Neural crest cell (in vitro differentiated cells): ENCODE measurements around the gene DYNC1I1. TPM values are rescaled to one million over a fixed set of nuclear protein-coding genes. Genes with fewer than 3 reads are reported as not detected.

ENCODE experiments used
- DNase-seq: peaks from one replicate; pipeline ENCODE4 v3.0.0; 2021; ENCODE audit warnings: low read depth, mixed read lengths, low spot score
- H3K27ac Mint-ChIP-seq: one replicate; pipeline ENCODE4 v1.8.0; 2021; ENCODE audit warnings: mild to moderate bottlenecking, mixed read lengths; ENCODE audit not compliant: unreplicated experiment
- H3K27me3 Mint-ChIP-seq: 2 replicates; pipeline ENCODE4 v1.8.0; 2021; ENCODE audit warnings: low read depth, mild to moderate bottlenecking, mixed read lengths
- H3K36me3 Mint-ChIP-seq: 2 replicates; pipeline ENCODE4 v1.8.0; 2021; ENCODE audit warnings: low read depth, mild to moderate bottlenecking, mixed read lengths
- H3K4me1 Mint-ChIP-seq: 2 replicates; pipeline ENCODE4 v1.8.0; 2021; ENCODE audit warnings: mixed read lengths
- H3K4me3 Mint-ChIP-seq: one replicate; pipeline ENCODE4 v1.8.0; 2021; ENCODE audit warnings: mild to moderate bottlenecking, mixed read lengths
- H3K9me3 Mint-ChIP-seq: 2 replicates; pipeline ENCODE4 v1.8.0; 2021; ENCODE audit warnings: mixed read lengths
- CTCF ChIP-seq: fragments of 200-600 bp; sonication (generic); conservative IDR thresholded peaks from 2 replicates; pipeline ENCODE4 v1.5.0; 2021; ENCODE audit warnings: antibody characterized with exemption, mild to moderate bottlenecking
- total RNA-seq: library from RNA; stranded (reverse); gene quantifications from 2 replicates; pipeline ENCODE4 v1.2.1, GENCODE V29; 2021

DYNC1I1 gene
- total RNA-seq, 1 donor from 2014 or later = 0.79 TPM

DNA sequence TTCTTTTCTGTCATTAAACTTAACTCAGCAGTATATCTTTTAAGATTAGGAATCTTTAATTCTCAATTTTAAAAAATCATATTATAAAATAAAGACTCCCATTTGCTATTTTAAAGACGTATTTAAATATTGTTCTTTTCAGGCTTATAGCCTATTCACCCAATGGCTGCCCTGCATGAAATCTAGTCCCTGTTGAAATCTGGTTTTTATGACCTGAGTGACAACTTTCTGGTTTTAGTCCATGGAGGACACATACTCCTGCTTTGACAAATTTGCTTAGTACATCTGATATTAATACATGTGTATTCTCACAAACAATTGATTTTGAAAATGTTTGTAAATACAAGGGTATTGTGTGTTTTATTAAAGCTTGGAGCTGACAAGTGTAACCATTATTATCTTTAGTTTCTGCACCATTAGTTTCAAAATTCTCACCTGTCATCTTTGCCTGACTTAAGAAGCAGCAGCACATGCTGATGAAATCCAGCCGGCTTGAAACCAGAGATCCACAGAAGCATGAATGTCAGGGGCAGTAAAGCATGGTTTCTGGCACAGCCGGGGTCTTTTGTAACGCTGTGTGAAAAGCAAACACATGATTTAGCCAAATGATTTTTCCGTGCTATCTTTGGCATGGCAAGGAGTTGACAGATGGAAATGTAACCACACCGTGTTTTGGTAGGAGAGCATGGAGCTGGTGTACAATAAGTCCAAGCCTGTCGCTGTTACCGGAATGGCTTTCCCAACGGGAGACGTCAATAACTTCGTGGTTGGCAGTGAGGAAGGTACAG, 262.8 kb downstream of the DYNC1I1 start:
- no peak for DNase-seq
- Mint-ChIP-seq H3K4me1 (no peaks in the 10 kb centered on the region), H3K9me3 (no peaks in the 10 kb centered on the region), H3K27me3 (peaks cover 11% of the 10 kb centered on the region), H3K36me3 (no peaks in the 10 kb centered on the region), H3K4me3 (no peak overlapping the region), H3K27ac (no peak overlapping the region)
- no peak for TF ChIP-seq CTCF

DNA sequence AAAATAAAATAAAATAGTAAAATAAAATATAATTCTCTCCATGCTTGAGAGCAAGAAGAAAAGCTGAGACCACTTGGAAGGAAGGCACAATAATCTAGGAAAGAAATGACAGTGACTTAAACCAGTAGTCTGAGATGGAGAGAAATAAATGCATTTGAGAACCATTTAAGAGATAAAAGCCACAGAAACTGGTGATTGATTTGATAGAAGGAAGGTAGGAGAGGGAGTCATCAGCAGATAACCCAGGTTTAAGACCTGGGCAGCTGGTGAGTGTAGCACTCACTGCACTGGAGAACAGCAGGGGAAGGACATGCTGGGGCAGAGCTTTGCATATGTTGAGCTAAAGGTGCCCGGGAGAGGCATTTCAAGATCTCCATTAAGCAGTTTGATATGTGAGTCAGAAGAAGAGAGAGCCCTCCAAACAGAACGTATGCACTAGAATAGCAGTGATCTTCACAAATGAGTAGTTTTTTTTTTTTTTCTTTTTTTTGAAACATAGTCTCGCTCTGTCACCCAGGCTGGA, 268.0 kb downstream of the DYNC1I1 start:
- peaks cover 9% of the 10 kb centered on the region for H3K27me3 Mint-ChIP-seq
- H3K27ac Mint-ChIP-seq = no peak overlapping the region
- H3K36me3 Mint-ChIP-seq = no peaks in the 10 kb centered on the region

DNA sequence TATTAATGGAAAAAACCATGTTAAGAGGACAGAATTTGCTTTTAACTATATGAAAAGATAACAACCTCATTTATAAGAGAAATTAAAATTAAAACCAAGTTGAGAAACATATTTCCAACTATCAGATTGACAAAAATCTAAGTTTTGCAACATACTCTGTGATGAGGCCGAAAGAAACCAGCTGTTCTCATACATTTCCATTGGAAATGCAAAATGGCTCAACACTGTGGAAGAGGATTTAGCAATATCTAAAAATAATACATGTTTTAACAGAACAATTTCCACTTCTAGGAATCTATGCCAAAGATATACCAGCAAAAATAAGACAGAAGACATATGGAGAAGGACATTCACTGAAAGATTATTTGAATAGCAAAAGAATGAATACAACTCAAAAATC, 268.8 kb downstream of the DYNC1I1 start:
- H3K27me3 Mint-ChIP-seq = peaks cover 2% of the 10 kb centered on the region
- H3K36me3 Mint-ChIP-seq = no peaks in the 10 kb centered on the region
- no peak for TF ChIP-seq CTCF
- no peak for DNase-seq
- no peak overlapping the region for H3K27ac Mint-ChIP-seq
- no peaks in the 10 kb centered on the region for H3K4me1 Mint-ChIP-seq
- H3K9me3 Mint-ChIP-seq = no peaks in the 10 kb centered on the region
- H3K4me3 Mint-ChIP-seq = no peak overlapping the region

More for the DNA sequence above, 268.0 kb downstream of the DYNC1I1 start:
- H3K4me1 Mint-ChIP-seq = no peaks in the 10 kb centered on the region
- H3K9me3 Mint-ChIP-seq = no peaks in the 10 kb centered on the region
- H3K4me3 Mint-ChIP-seq = no peak overlapping the region
- no peak for DNase-seq
- no peak for TF ChIP-seq CTCF

DNA sequence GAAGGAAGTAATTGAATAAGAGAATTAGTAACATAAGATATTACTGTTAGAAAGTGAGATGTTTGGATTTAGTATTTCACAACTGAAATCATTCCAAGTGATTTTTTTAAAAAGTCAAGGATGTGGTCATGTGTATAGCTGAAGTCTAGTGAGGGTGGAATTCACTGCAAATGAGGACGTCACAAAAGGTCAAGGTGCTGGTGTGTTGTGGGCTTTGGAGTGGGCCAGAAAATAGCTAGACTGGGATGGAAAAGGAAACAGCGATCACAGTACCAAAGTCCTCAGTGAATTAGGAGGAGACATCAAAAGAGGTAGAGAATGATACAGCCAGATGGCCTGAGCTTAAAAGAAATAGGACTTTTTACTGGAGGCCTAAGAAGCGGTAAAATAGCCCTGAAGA, 272.8 kb downstream of the DYNC1I1 start:
- DNase-seq = no peak
- H3K27ac Mint-ChIP-seq = no peak overlapping the region
- no peak overlapping the region for H3K4me3 Mint-ChIP-seq
- no peaks in the 10 kb centered on the region for H3K27me3 Mint-ChIP-seq
- H3K4me1 Mint-ChIP-seq = no peaks in the 10 kb centered on the region
- no peaks in the 10 kb centered on the region for H3K9me3 Mint-ChIP-seq
- H3K36me3 Mint-ChIP-seq = no peaks in the 10 kb centered on the region
- TF ChIP-seq CTCF = no peak

GRCh38 chr7:96045919-96046318, 273.6 kb downstream of the DYNC1I1 start:
- Mint-ChIP-seq H3K36me3 (no peaks in the 10 kb centered on the region), H3K4me3 (no peak overlapping the region), H3K27me3 (peaks cover 6% of the 10 kb centered on the region), H3K9me3 (no peaks in the 10 kb centered on the region), H3K27ac (no peak overlapping the region), H3K4me1 (no peaks in the 10 kb centered on the region)
- no peak for TF ChIP-seq CTCF
- DNase-seq = no peak
